Keratinocyte (primary cell): ENCODE results near the gene FNDC7.
A peak's percentile ranks its signal among the peaks of the same experiment; 100 is the strongest.

ENCODE experiments used
- CTCF ChIP-seq, 3 experiments: IDR thresholded peaks in 1 of 3; conservative IDR thresholded peaks in 1 of 3; optimal IDR thresholded peaks in 1 of 3; 2 replicates in 2 of 3; 3 replicates in 1 of 3; pipeline versions ENCODE3 to v1.5.1; 2011; ENCODE audit warnings: low read length in 3 of 3, mild to moderate bottlenecking in 3 of 3, moderate library complexity in 2 of 3, control low read depth in 1 of 3, inconsistent platforms in 1 of 3; ENCODE audit not compliant: insufficient read depth in 2 of 3; ENCODE audit errors: extremely low read depth in 1 of 3
- EZH2 ChIP-seq: IDR thresholded peaks from one replicate; pipeline ENCODE4 v1.6.1; 2012; ENCODE audit warnings: inconsistent platforms, mild to moderate bottlenecking, low read length, moderate library complexity

- peak; percentile 95 to 98 (median 95) for TF ChIP-seq CTCF (optimal IDR thresholded peaks at IDR 0.05 in 1 of 3, IDR thresholded peaks at IDR 0.05 in 1 of 3, conservative IDR thresholded peaks at IDR 0.05 in 1 of 3; ENCODE audit: extremely low read depth in 1 of 3, insufficient read depth in 2 of 3, low read length in 3 of 3)
- no peak for TF ChIP-seq EZH2
These were observed 33.9 kb downstream of the FNDC7 start, which contains the start of gene STXBP3 for GRCh38 chr1:108746382-108747170.
